ENCODE measurements around the gene CHURC1. TPM values are rescaled to one million over a fixed set of nuclear protein-coding genes. Genes with fewer than 3 reads are reported as not detected.

Gene CHURC1
- total and polyA plus RNA-seq, 2 of the 4 experiments (the other 2 are of a cell fraction): 38.0 to 69.5 TPM

GRCh38 chr14:64943556-64943955 lies 29.3 kb downstream of the CHURC1 start:
- no peak overlapping the region for H2BK5ac ChIP-seq (ENCODE audit: low read depth, low read length, poor library complexity, severe bottlenecking)
- DNase-seq: no peak
- in situ Hi-C loops (cut with MboI; ENCODE audit: low sequenced_read_pairs) (no loop called here), intact Hi-C loops (cut with micrococcal nuclease) (no loop called here), dilution Hi-C loops (cut with HindIII; ENCODE audit: low sequenced_read_pairs, unreplicated experiment) (no loop called here)
- no peak overlapping the region for H3K4me2 ChIP-seq (ENCODE audit: low read depth, low read length)
- no peak overlapping the region for H3K4me3 ChIP-seq (ENCODE audit: insufficient read depth, low read depth, low read length)
- POLR2A ChIA-PET (ENCODE audit: unreplicated experiment): no interaction called here
- CTCF ChIA-PET: no interaction called here
- H3K79me1 ChIP-seq (ENCODE audit: low read depth in 1 of 2, low read length in 2 of 2): no peaks in the 10 kb centered on the region; a peak in 1 of 4 replicates
- H3K9me3 ChIP-seq (ENCODE audit: control insufficient read depth, insufficient read depth, low read length): no peaks in the 10 kb centered on the region
- no CpG with 5 or more reads among the region's 6 CpGs for WGBS, 2 experiments (ENCODE audit: extremely low coverage in 2 of 2, insufficient read length in 1 of 2)
- no peak overlapping the region for H3K27ac ChIP-seq (ENCODE audit: insufficient read depth, low read length)
- no peaks in the 10 kb centered on the region; the same call in 1 of the 2 replicates for H4K20me1 ChIP-seq (ENCODE audit: insufficient read depth, low read length)
- no peak overlapping the region for H4K91ac ChIP-seq (ENCODE audit: insufficient read depth, low read depth, low read length)
- no peak overlapping the region for H3K14ac ChIP-seq (replicated peaks; ENCODE audit: low read depth, low read length)
- peaks cover 21% of the 10 kb centered on the region for H3K36me3 ChIP-seq (ENCODE audit: control insufficient read depth, insufficient read depth, low read length)
- H2AFZ ChIP-seq (replicated peaks; ENCODE audit: low read length, poor library complexity): no peak overlapping the region
- no peaks in the 10 kb centered on the region for H3K4me1 ChIP-seq (ENCODE audit: control insufficient read depth, insufficient read depth, low read length)
- no peak overlapping the region for H3K9ac ChIP-seq (ENCODE audit: low read depth, low read length)
- BruUV-seq (replicated peaks): no TSS peak
- no peak overlapping the region for H3K18ac ChIP-seq (ENCODE audit: low read depth, low read length)
- H3K27me3 ChIP-seq (ENCODE audit: control insufficient read depth, insufficient read depth, low read length): no peaks in the 10 kb centered on the region
- no peak for TF ChIP-seq POLR2A (IDR thresholded peaks at IDR 0.05; ENCODE audit: low read depth, low read length)
- TF ChIP-seq NFE2L2 (IDR thresholded peaks at IDR 0.05; ENCODE audit: low read depth, low read length): no peak
- TF ChIP-seq RCOR1 (IDR thresholded peaks at IDR 0.05; ENCODE audit: insufficient replicate concordance, low read length): no peak
- no peak for TF ChIP-seq USF2 (IDR thresholded peaks at IDR 0.05; ENCODE audit: low read depth, low read length)
- no peak for TF ChIP-seq MAZ (IDR thresholded peaks at IDR 0.05; ENCODE audit: borderline replicate concordance, low read depth, low read length)
- TF ChIP-seq SMC3 (IDR thresholded peaks at IDR 0.05; ENCODE audit: low read depth, low read length): no peak
- TF ChIP-seq MAFK (IDR thresholded peaks at IDR 0.05; ENCODE audit: low read depth, low read length): no peak
- TF ChIP-seq CHD1 (IDR thresholded peaks at IDR 0.05; ENCODE audit: low read depth, low read length): no peak
- no peak for TF ChIP-seq BHLHE40 (IDR thresholded peaks at IDR 0.05; ENCODE audit: low read depth, low read length)
- TF ChIP-seq CEBPB (IDR thresholded peaks at IDR 0.05; ENCODE audit: low read depth, low read length): no peak
- TF ChIP-seq CTCF (conservative IDR thresholded peaks at IDR 0.05; ENCODE audit: low read depth, low read length): no peak
- no peak for TF ChIP-seq FOS (IDR thresholded peaks at IDR 0.05; ENCODE audit: low read depth, low read length)
- no peak for TF ChIP-seq MXI1 (IDR thresholded peaks at IDR 0.05; ENCODE audit: borderline replicate concordance, low read depth, low read length)
- TF ChIP-seq RFX5 (IDR thresholded peaks at IDR 0.05; ENCODE audit: low read depth, low read length): no peak
- H2BK15ac ChIP-seq (ENCODE audit: low read depth, low read length): no peak overlapping the region
- no peak overlapping the region for H2AK9ac ChIP-seq (replicated peaks; ENCODE audit: low read depth, low read length, poor library complexity)
- H2BK120ac ChIP-seq (ENCODE audit: low read depth, low read length): no peak overlapping the region
- H2BK20ac ChIP-seq (ENCODE audit: low read depth, low read length): no peak overlapping the region
- no peak overlapping the region for H4K5ac ChIP-seq (ENCODE audit: low read depth, low read length)
- no peak overlapping the region for H3K56ac ChIP-seq (ENCODE audit: extremely low read depth, insufficient read depth, low read length)
- H4K8ac ChIP-seq (ENCODE audit: low read depth in 2 of 2, low read length in 2 of 2): no peak overlapping the region
- H2AK5ac ChIP-seq (ENCODE audit: low read depth, low read length): no peak overlapping the region
- ATAC-seq (ENCODE audit: low read depth): no peak
- no peak overlapping the region for H3K4ac ChIP-seq (ENCODE audit: low read depth, low read length)
- H3K9me1 ChIP-seq (ENCODE audit: insufficient read depth, low read length): peaks cover 4% of the 10 kb centered on the region; the same call in 1 of the 2 replicates
- H3K23ac ChIP-seq (ENCODE audit: low read depth, low read length): no peak overlapping the region
